SK-N-SH treated with all-trans-retinoic acid at 6 μM for 48 hours (cell line): ENCODE measurements around the gene RNF157.

Source experiments
- ATAC-seq: fragments of 200-7000 bp; cut with Tn5 transposase; 3 replicates; pipeline ENCODE4 v1.9.1; 2020; ENCODE audit warnings: mild to moderate bottlenecking, moderate library complexity
- ARNTL ChIP-seq: fragments of 450-650 bp; formaldehyde crosslinking; IDR thresholded peaks from 2 replicates; pipeline ENCODE4 v1.5.0; 2020; ENCODE audit warnings: low read depth, mild to moderate bottlenecking, moderate library complexity, borderline replicate concordance
- BACH2 ChIP-seq: fragments of 250-450 bp; sonication (Bioruptor Pico); IDR thresholded peaks from 2 replicates; pipeline ENCODE4 v1.9.0; 2021; ENCODE audit warnings: mild to moderate bottlenecking, borderline replicate concordance
- CREB5 ChIP-seq: fragments of 250-450 bp; sonication (Bioruptor Pico); IDR thresholded peaks from 2 replicates; pipeline ENCODE4 v1.5.1; 2020; ENCODE audit warnings: low read depth, mild to moderate bottlenecking, moderate library complexity
- CSRNP3 ChIP-seq: fragments of 250-450 bp; sonication (Bioruptor Pico); IDR thresholded peaks from 2 replicates; pipeline ENCODE4 v1.5.1; 2021; ENCODE audit warnings: mild to moderate bottlenecking, moderate library complexity
- ESRRG ChIP-seq: fragments of 250-450 bp; sonication (Bioruptor Pico); IDR thresholded peaks from 2 replicates; pipeline ENCODE4 v1.6.1; 2021; ENCODE audit warnings: mild to moderate bottlenecking
- GLIS3 ChIP-seq: fragments of 250-450 bp; sonication (Bioruptor Pico); IDR thresholded peaks from 2 replicates; pipeline ENCODE4 v1.5.0; 2020; ENCODE audit warnings: mild to moderate bottlenecking, moderate library complexity
- ISL1 ChIP-seq: fragments of 250-450 bp; sonication (Bioruptor Pico); IDR thresholded peaks from 2 replicates; pipeline ENCODE4 v2.1.2; 2022; ENCODE audit warnings: mild to moderate bottlenecking, moderate library complexity
- OSR1 ChIP-seq: fragments of 250-450 bp; sonication (Bioruptor Pico); IDR thresholded peaks from 2 replicates; pipeline ENCODE4 v1.8.0; 2022; ENCODE audit warnings: moderate library complexity, mild to moderate bottlenecking, inconsistent platforms
- PATZ1 ChIP-seq: fragments of 250-450 bp; sonication (Bioruptor Pico); IDR thresholded peaks from 2 replicates; pipeline ENCODE4 v1.8.0; 2020; ENCODE audit warnings: mild to moderate bottlenecking, moderate library complexity, borderline replicate concordance
- POU6F1 ChIP-seq: fragments of 250-450 bp; sonication (Bioruptor Pico); IDR thresholded peaks from 2 replicates; pipeline ENCODE4 v1.8.0; 2021; ENCODE audit warnings: low read depth, mild to moderate bottlenecking, moderate library complexity, borderline replicate concordance
- PPARA ChIP-seq: fragments of 250-450 bp; sonication (Bioruptor Pico); IDR thresholded peaks from 2 replicates; pipeline ENCODE4 v1.5.0; 2020; ENCODE audit warnings: mild to moderate bottlenecking, borderline replicate concordance
- RARB ChIP-seq: fragments of 250-450 bp; sonication (Bioruptor Pico); IDR thresholded peaks from 2 replicates; pipeline ENCODE4 v1.8.0; 2021; ENCODE audit warnings: mild to moderate bottlenecking, moderate library complexity
- TOX ChIP-seq: fragments of 250-450 bp; sonication (Bioruptor Pico); IDR thresholded peaks from 2 replicates; pipeline ENCODE4 v1.8.0; 2021; ENCODE audit warnings: mild to moderate bottlenecking, moderate library complexity, borderline replicate concordance
- TSHZ2 ChIP-seq: fragments of 250-450 bp; sonication (Bioruptor Pico); IDR thresholded peaks from 2 replicates; pipeline ENCODE4 v1.5.0; 2020; ENCODE audit warnings: mild to moderate bottlenecking, moderate library complexity
- ZC3H10 ChIP-seq: fragments of 250-450 bp; sonication (Bioruptor Pico); IDR thresholded peaks from 2 replicates; pipeline ENCODE4 v1.5.1; 2021; ENCODE audit warnings: mild to moderate bottlenecking, moderate library complexity
- ZFP30 ChIP-seq: fragments of 450-650 bp; formaldehyde crosslinking; IDR thresholded peaks from 2 replicates; pipeline ENCODE4 v1.5.0; 2022; ENCODE audit warnings: mild to moderate bottlenecking, moderate library complexity
- ZNF565 ChIP-seq: fragments of 450-650 bp; formaldehyde crosslinking; conservative IDR thresholded peaks from 2 replicates; pipeline ENCODE4 v1.5.0; 2020; ENCODE audit warnings: low read depth, mild to moderate bottlenecking, moderate library complexity
- ZNF70 ChIP-seq: fragments of 450-650 bp; formaldehyde crosslinking; IDR thresholded peaks from 2 replicates; pipeline ENCODE4 v1.5.0; 2020; ENCODE audit warnings: mild to moderate bottlenecking, moderate library complexity

The RNF157 gene

GRCh38 chr17:76179496-76180467 is 60.5 kb downstream of the RNF157 start:
- ATAC-seq, result no peak
- TF ChIP-seq PPARA, result no peak
- TF ChIP-seq CSRNP3 (CRISPR knock-in tag), result no peak
- no peak for TF ChIP-seq TOX (CRISPR knock-in tag)
- no peak for TF ChIP-seq ARNTL (CRISPR knock-in tag)
- TF ChIP-seq BACH2 (CRISPR knock-in tag), result no peak
- no peak for TF ChIP-seq RARB (CRISPR knock-in tag)
- no peak for TF ChIP-seq ZC3H10
- no peak for TF ChIP-seq PATZ1 (CRISPR knock-in tag)
- TF ChIP-seq CREB5 (CRISPR knock-in tag), result no peak

GRCh38 chr17:76178124-76178523 is 62.2 kb downstream of the RNF157 start:
- no peak for ATAC-seq
- TF ChIP-seq ZC3H10 (no peak), OSR1 (CRISPR knock-in tag) (no peak), POU6F1 (CRISPR knock-in tag) (no peak), PATZ1 (CRISPR knock-in tag) (no peak), ESRRG (CRISPR knock-in tag) (no peak), ISL1 (CRISPR knock-in tag) (no peak)

GRCh38 chr17:76176701-76177574 is 63.4 kb downstream of the RNF157 start:
- TF ChIP-seq ESRRG (CRISPR knock-in tag), result no peak
- no peak for TF ChIP-seq GLIS3 (CRISPR knock-in tag)
- no peak for TF ChIP-seq RARB (CRISPR knock-in tag)
- TF ChIP-seq ISL1 (CRISPR knock-in tag), result no peak
- no peak for TF ChIP-seq ZFP30 (CRISPR knock-in tag)
- TF ChIP-seq OSR1 (CRISPR knock-in tag), result no peak
- TF ChIP-seq ARNTL (CRISPR knock-in tag), result no peak
- TF ChIP-seq ZNF70 (CRISPR knock-in tag), result no peak
- TF ChIP-seq ZC3H10, result no peak
- TF ChIP-seq BACH2 (CRISPR knock-in tag), result no peak
- no peak for TF ChIP-seq TSHZ2 (CRISPR knock-in tag)
- no peak for TF ChIP-seq POU6F1 (CRISPR knock-in tag)
- no peak for TF ChIP-seq ZNF565 (CRISPR knock-in tag)
- TF ChIP-seq CREB5 (CRISPR knock-in tag), result no peak

More at GRCh38 chr17:76176701-76177574, 63.4 kb downstream of the RNF157 start:
- ATAC-seq, result no peak; the same call in 2 of the 3 replicates
